Measurements from ENCODE around the gene TRIM8. TPM values are rescaled to one million over a fixed set of nuclear protein-coding genes. Genes with fewer than 3 reads are reported as not detected.

The TRIM8 gene
- total and polyA plus RNA-seq, 2 donors (not counting 3 experiments of a cell fraction or from before 2014, with no cell fraction given) = 74.1 to 114 TPM

GRCh38 chr10:102597131-102597991 lies 46.9 kb upstream of the TRIM8 start:
- Histone ChIP-seq H2AFZ (ENCODE audit: low read depth, low read length) (peak overlapping the region; percentile 13), H3K9me1 (replicated peaks; ENCODE audit: control insufficient read depth, extremely low read depth, insufficient read depth, low read length) (no peaks in the 10 kb centered on the region), H3K79me2 (ENCODE audit: control insufficient read depth, insufficient read depth, low read length) (no peaks in the 10 kb centered on the region), H3K4me2 (ENCODE audit: insufficient read depth, low read length) (peak overlapping the region; percentile 18), H3K9me3 (replicated peaks; ENCODE audit: control insufficient read depth, insufficient read depth, low read length) (no peaks in the 10 kb centered on the region), H3K4me3 (replicated peaks in 1 of 3; ENCODE audit: insufficient read depth in 1 of 3, low read depth in 1 of 3, low read length in 3 of 3) (no peak overlapping the region), H3K9ac (replicated peaks; ENCODE audit: extremely low read depth, insufficient read depth, low read length) (no peak overlapping the region), H3K27me3 (ENCODE audit: control insufficient read depth in 2 of 2, insufficient read depth in 2 of 2, low read length in 2 of 2) (no peaks in the 10 kb centered on the region), H3K27ac (ENCODE audit: insufficient read depth, low read depth, low read length) (peak overlapping the region; percentile 92), H4K20me1 (replicated peaks; ENCODE audit: control insufficient read depth, extremely low read depth, insufficient read depth, low read length) (no peaks in the 10 kb centered on the region), H3K36me3 (ENCODE audit: control insufficient read depth in 2 of 2, extremely low read depth in 1 of 2, insufficient read depth in 2 of 2, low read length in 2 of 2) (no peaks in the 10 kb centered on the region), H3K4me1 (ENCODE audit: control insufficient read depth, extremely low read depth, insufficient read depth, low read length) (peaks cover 64% of the 10 kb centered on the region)
- intact Hi-C loops (cut with micrococcal nuclease) = loop anchor here (5.0 kb wide), 2 partner anchors 115 to 175 kb away; partner anchors contain the start of genes ARL3, FBXL15 and SFXN2
- CTCF ChIA-PET = interaction anchor here (0.8 to 10.0 kb wide), 22 partner anchors 8 to 117 kb away, joined by 3 to 110 read pairs (median 4); partner anchors contain the start of genes ACTR1A, ARL3, SFXN2 and SUFU
- FAIRE-seq (peak; percentile 96), DNase-seq (ENCODE audit: low read depth, low spot score) (peak; percentile 53)
- peak; percentile 14 for TF ChIP-seq POLR2AphosphoS5 (IDR thresholded peaks at IDR 0.05; ENCODE audit: insufficient read depth, low read depth, low read length)
- no peak for TF ChIP-seq FOS (IDR thresholded peaks at IDR 0.05; ENCODE audit: borderline replicate concordance, insufficient read depth, low read length)
- no peak for TF ChIP-seq MAX (IDR thresholded peaks at IDR 0.05; ENCODE audit: insufficient read depth, insufficient read length)
- TF ChIP-seq JUN (IDR thresholded peaks at IDR 0.05; ENCODE audit: borderline replicate concordance, insufficient read depth, insufficient read length, low read depth) = no peak
- POLR2A ChIA-PET = interaction anchor here (1.0 to 2.3 kb wide), 5 partner anchors 13 to 48 kb away, joined by 3 to 8 read pairs (median 5); no protein-coding TSS in a partner anchor
- dilution Hi-C loops (cut with MboI; ENCODE audit: extremely low pct_ligation_motif_present, low sequenced_read_pairs) = no loop called here
- no TSS peak for BruUV-seq (replicated peaks)

GRCh38 chr10:102598243-102598642 lies 46.0 kb upstream of the TRIM8 start:
- no peaks in the 10 kb centered on the region for H4K20me1 ChIP-seq (replicated peaks; ENCODE audit: control insufficient read depth, extremely low read depth, insufficient read depth, low read length)
- intact Hi-C loops (cut with micrococcal nuclease) (loop anchor here (2.0 to 5.0 kb wide), 3 partner anchors 45 to 176 kb away; partner anchors contain the start of genes ARL3, FBXL15 and SFXN2), dilution Hi-C loops (cut with MboI; ENCODE audit: extremely low pct_ligation_motif_present, low sequenced_read_pairs) (no loop called here)
- DNase-seq (ENCODE audit: low read depth, low spot score) (peak; percentile 30), FAIRE-seq (no peak)
- H3K27ac ChIP-seq (ENCODE audit: insufficient read depth, low read depth, low read length) = peak overlapping the region; percentile 92
- peak overlapping the region; percentile 9 for H3K4me2 ChIP-seq (ENCODE audit: insufficient read depth, low read length)
- no peak overlapping the region for H3K9ac ChIP-seq (replicated peaks; ENCODE audit: extremely low read depth, insufficient read depth, low read length)
- H3K9me3 ChIP-seq (replicated peaks; ENCODE audit: control insufficient read depth, insufficient read depth, low read length) = no peaks in the 10 kb centered on the region
- H3K27me3 ChIP-seq (ENCODE audit: control insufficient read depth in 2 of 2, insufficient read depth in 2 of 2, low read length in 2 of 2) = no peaks in the 10 kb centered on the region
- H3K4me1 ChIP-seq (ENCODE audit: control insufficient read depth, extremely low read depth, insufficient read depth, low read length) = peaks cover 64% of the 10 kb centered on the region
- ChIA-PET POLR2A (interaction anchor here (1.3 to 2.3 kb wide), 3 partner anchors 12 to 47 kb away, joined by 3 to 8 read pairs (median 5); no protein-coding TSS in a partner anchor), CTCF (interaction anchor here (1.2 to 10.0 kb wide), 12 partner anchors 11 to 94 kb away, joined by 3 to 110 read pairs (median 9); partner anchors contain the start of genes SUFU and TRIM8)
- H2AFZ ChIP-seq (ENCODE audit: low read depth, low read length) = no peak overlapping the region
- H3K9me1 ChIP-seq (replicated peaks; ENCODE audit: control insufficient read depth, extremely low read depth, insufficient read depth, low read length) = no peaks in the 10 kb centered on the region
- no peaks in the 10 kb centered on the region for H3K36me3 ChIP-seq (ENCODE audit: control insufficient read depth in 2 of 2, extremely low read depth in 1 of 2, insufficient read depth in 2 of 2, low read length in 2 of 2)
- no peak for TF ChIP-seq MAX (IDR thresholded peaks at IDR 0.05; ENCODE audit: insufficient read depth, insufficient read length)
- no peak for TF ChIP-seq POLR2AphosphoS5 (IDR thresholded peaks at IDR 0.05; ENCODE audit: insufficient read depth, low read depth, low read length)
- TF ChIP-seq EZH2 (IDR thresholded peaks at IDR 0.05; ENCODE audit: borderline replicate concordance, low read depth, low read length, severe bottlenecking) = no peak
- TF ChIP-seq POLR2A (IDR thresholded peaks at IDR 0.05; ENCODE audit: low read depth, low read length) = no peak
- no peak for TF ChIP-seq JUN (IDR thresholded peaks at IDR 0.05; ENCODE audit: borderline replicate concordance, insufficient read depth, insufficient read length, low read depth)
- TF ChIP-seq FOS (IDR thresholded peaks at IDR 0.05; ENCODE audit: borderline replicate concordance, insufficient read depth, low read length) = no peak
- no peak for TF ChIP-seq CTCF (IDR thresholded peaks at IDR 0.05; ENCODE audit: extremely low read depth in 1 of 2, insufficient read depth in 1 of 2, low read depth in 1 of 2, low read length in 2 of 2)
- TF ChIP-seq MYC (IDR thresholded peaks at IDR 0.05; ENCODE audit: low read depth, low read length) = no peak
- TF ChIP-seq GATA2 (IDR thresholded peaks at IDR 0.05; ENCODE audit: insufficient read depth, insufficient read length, low read depth, low read length) = no peak
- no TSS peak for BruUV-seq (replicated peaks)
- H3K79me2 ChIP-seq (ENCODE audit: control insufficient read depth, insufficient read depth, low read length) = no peaks in the 10 kb centered on the region
- H3K4me3 ChIP-seq (replicated peaks in 1 of 3; ENCODE audit: insufficient read depth in 1 of 3, low read depth in 1 of 3, low read length in 3 of 3) = no peak overlapping the region

All from endothelial cell of umbilical vein (primary cell).